GM19395 (cell line): ENCODE results near the gene DICER1.

ENCODE experiments used
- ATAC-seq: cut with Tn5 transposase; IDR thresholded peaks from one replicate; pipeline ENCODE4 v1.9.1; 2021; ENCODE audit warnings: mild to moderate bottlenecking, moderate library complexity; ENCODE audit not compliant: unreplicated experiment

DICER1 gene

GRCh38 chr14:95043732-95044462 is 113.4 kb downstream of the DICER1 start:
- ATAC-seq: no peak

- no peak for ATAC-seq
Observed at GRCh38 chr14:95043314-95043713, 114.0 kb downstream of the DICER1 start.

- ATAC-seq: no peak
Observed at GRCh38 chr14:95041477-95042020, 115.8 kb downstream of the DICER1 start.

GRCh38 chr14:95040708-95041476 is 116.4 kb downstream of the DICER1 start:
- no peak for ATAC-seq

GRCh38 chr14:95039993-95040348 is 117.4 kb downstream of the DICER1 start:
- ATAC-seq: no peak

GRCh38 chr14:95039259-95039992 is 117.9 kb downstream of the DICER1 start:
- ATAC-seq: no peak

- no peak for ATAC-seq
Observed at GRCh38 chr14:95038521-95039250, 118.6 kb downstream of the DICER1 start.

GRCh38 chr14:95037273-95037672 is 120.1 kb downstream of the DICER1 start:
- no peak for ATAC-seq
